ENCODE results near the gene P2RY12.

P2RY12 gene

GRCh38 chr3:151403246-151403645, 18.7 kb upstream of the P2RY12 start:
- peaks cover 54% of the 10 kb centered on the region for H3K4me1 ChIP-seq (ENCODE audit: control insufficient read depth, low read length)
- H3K27ac ChIP-seq (ENCODE audit: low read depth, low read length) = no peak overlapping the region
- no peaks in the 10 kb centered on the region for H3K27me3 ChIP-seq (ENCODE audit: control insufficient read depth, low read length)
- peaks cover 18% of the 10 kb centered on the region for H3K36me3 ChIP-seq (ENCODE audit: control insufficient read depth, low read length)
- H4K20me1 ChIP-seq (ENCODE audit: control insufficient read depth, insufficient read depth, low read depth, low read length) = no peaks in the 10 kb centered on the region
- no peaks in the 10 kb centered on the region for H3K79me2 ChIP-seq (ENCODE audit: control insufficient read depth, low read length)
- H3K4me3 ChIP-seq (ENCODE audit: low read length) = no peak overlapping the region
- H3F3A ChIP-seq (ENCODE audit: control insufficient read depth, insufficient read depth) = peaks cover 11% of the 10 kb centered on the region
- H3K9me2 ChIP-seq (replicated peaks; ENCODE audit: control insufficient read depth, low read length) = no peaks in the 10 kb centered on the region
- no peak overlapping the region for H3K4me2 ChIP-seq (ENCODE audit: low read length)
- H3K9me3 ChIP-seq (ENCODE audit: control insufficient read depth, insufficient read depth, low read length) = 0 out of 2 replicates have a peak, but pooled peaks cover 4% of the 10 kb centered on the region
- no peak for TF ChIP-seq EZH2phosphoT487 (IDR thresholded peaks at IDR 0.05; ENCODE audit: borderline replicate concordance, low read length)
- TF ChIP-seq CTCF (IDR thresholded peaks at IDR 0.05; ENCODE audit: low read depth, low read length, poor library complexity, severe bottlenecking) = no peak

DNA sequence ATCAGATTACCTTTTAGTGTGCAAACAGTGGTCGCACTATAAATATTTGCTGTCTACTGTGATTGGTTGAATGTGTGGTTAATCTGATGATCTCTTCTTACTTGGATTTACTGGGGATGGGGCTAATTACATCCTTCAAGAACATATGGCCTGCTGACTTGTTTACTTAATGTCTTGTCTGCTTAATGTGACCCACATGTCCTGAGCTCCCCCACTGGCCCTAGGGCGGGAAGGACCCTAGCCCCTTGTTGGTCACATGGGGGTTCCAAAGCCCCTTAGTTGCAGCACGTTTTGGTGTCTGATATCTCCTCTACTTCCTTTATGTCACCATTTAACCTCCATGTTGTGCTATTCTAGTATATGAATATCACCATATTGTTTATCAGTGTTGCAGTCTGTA, 17.8 kb upstream of the P2RY12 start:
- TF ChIP-seq CTCF (IDR thresholded peaks at IDR 0.05; ENCODE audit: low read depth, low read length, poor library complexity, severe bottlenecking) (no peak), EZH2phosphoT487 (IDR thresholded peaks at IDR 0.05; ENCODE audit: borderline replicate concordance, low read length) (no peak)
- no peak overlapping the region for H3K4me3 ChIP-seq (ENCODE audit: low read length)
- no peaks in the 10 kb centered on the region for H3K9me2 ChIP-seq (replicated peaks; ENCODE audit: control insufficient read depth, low read length)
- H3F3A ChIP-seq (ENCODE audit: control insufficient read depth, insufficient read depth) = peaks cover 11% of the 10 kb centered on the region
- H3K36me3 ChIP-seq (ENCODE audit: control insufficient read depth, low read length) = peaks cover 27% of the 10 kb centered on the region
- no peak overlapping the region for H3K27ac ChIP-seq (ENCODE audit: low read depth, low read length)
- H3K4me1 ChIP-seq (ENCODE audit: control insufficient read depth, low read length) = peaks cover 56% of the 10 kb centered on the region
- 0 out of 2 replicates have a peak, but pooled peaks cover 9% of the 10 kb centered on the region for H3K9me3 ChIP-seq (ENCODE audit: control insufficient read depth, insufficient read depth, low read length)
- H3K4me2 ChIP-seq (ENCODE audit: low read length) = no peak overlapping the region
- H3K79me2 ChIP-seq (ENCODE audit: control insufficient read depth, low read length) = no peaks in the 10 kb centered on the region
- H4K20me1 ChIP-seq (ENCODE audit: control insufficient read depth, insufficient read depth, low read depth, low read length) = no peaks in the 10 kb centered on the region
- no peaks in the 10 kb centered on the region for H3K27me3 ChIP-seq (ENCODE audit: control insufficient read depth, low read length)

- no peaks in the 10 kb centered on the region for H3K27me3 ChIP-seq (ENCODE audit: control insufficient read depth, low read length)
- H3K4me3 ChIP-seq (ENCODE audit: low read length) = no peak overlapping the region
- H3K9me3 ChIP-seq (ENCODE audit: control insufficient read depth, insufficient read depth, low read length) = 0 out of 2 replicates have a peak, but pooled peaks cover 9% of the 10 kb centered on the region
- TF ChIP-seq EZH2phosphoT487 (IDR thresholded peaks at IDR 0.05; ENCODE audit: borderline replicate concordance, low read length) = no peak
- TF ChIP-seq CTCF (IDR thresholded peaks at IDR 0.05; ENCODE audit: low read depth, low read length, poor library complexity, severe bottlenecking) = no peak
- H4K20me1 ChIP-seq (ENCODE audit: control insufficient read depth, insufficient read depth, low read depth, low read length) = no peaks in the 10 kb centered on the region
- peaks cover 64% of the 10 kb centered on the region for H3K4me1 ChIP-seq (ENCODE audit: control insufficient read depth, low read length)
- H3K27ac ChIP-seq (ENCODE audit: low read depth, low read length) = 0 out of 2 replicates have a peak overlapping the region, but pooled peaks have one; percentile 83
- H3K4me2 ChIP-seq (ENCODE audit: low read length) = no peak overlapping the region
- no peaks in the 10 kb centered on the region for H3K79me2 ChIP-seq (ENCODE audit: control insufficient read depth, low read length)
- peaks cover 11% of the 10 kb centered on the region for H3F3A ChIP-seq (ENCODE audit: control insufficient read depth, insufficient read depth)
- peaks cover 37% of the 10 kb centered on the region for H3K36me3 ChIP-seq (ENCODE audit: control insufficient read depth, low read length)
- H3K9me2 ChIP-seq (replicated peaks; ENCODE audit: control insufficient read depth, low read length) = no peaks in the 10 kb centered on the region
Measured at GRCh38 chr3:151400341-151400740, 15.8 kb upstream of the P2RY12 start.

Measured in DOHH2 (cell line).